AG09309 (cell line): Measurements from ENCODE around the gene AP3M1.

ENCODE experiments used
- DNase-seq: peaks from one replicate; pipeline ENCODE4 v3.0.0-alpha.2; 2010; ENCODE audit warnings: low read depth
- H3K4me3 ChIP-seq: 2 replicates; pipeline ENCODE4 v1.5.1; 2011; ENCODE audit warnings: mild to moderate bottlenecking, low read depth, low read length, moderate library complexity; ENCODE audit not compliant: control insufficient read depth
- TF ChIP-seq, protein P1 (sequence below): IDR thresholded peaks from 2 replicates; pipeline ENCODE4 v1.5.1; 2011; ENCODE audit warnings: mild to moderate bottlenecking, low read depth, low read length, inconsistent platforms; ENCODE audit not compliant: insufficient read depth, control insufficient read depth; ENCODE audit errors: missing control alignments

Gene AP3M1

DNA sequence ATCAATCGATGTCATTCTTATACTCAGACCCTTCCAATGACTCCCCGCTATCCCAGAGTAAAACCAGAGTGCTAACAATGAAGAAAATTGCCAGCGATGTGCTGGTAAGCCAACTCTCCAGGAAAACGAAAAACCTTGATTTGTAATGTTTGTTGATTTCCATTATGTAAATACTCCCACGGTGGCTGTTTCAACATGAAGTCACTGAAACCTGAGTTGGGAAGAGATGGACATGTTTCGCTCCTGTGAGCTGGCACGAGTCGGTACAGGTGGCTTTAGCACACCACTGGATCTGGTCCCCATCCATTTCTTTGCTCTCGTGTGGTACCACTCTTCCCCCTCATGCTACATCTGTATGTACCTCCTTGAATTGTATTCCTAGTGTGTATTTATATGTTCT is 52.9 kb downstream of the AP3M1 start:
- no peak for DNase-seq
- TF ChIP-seq, protein P1, sequence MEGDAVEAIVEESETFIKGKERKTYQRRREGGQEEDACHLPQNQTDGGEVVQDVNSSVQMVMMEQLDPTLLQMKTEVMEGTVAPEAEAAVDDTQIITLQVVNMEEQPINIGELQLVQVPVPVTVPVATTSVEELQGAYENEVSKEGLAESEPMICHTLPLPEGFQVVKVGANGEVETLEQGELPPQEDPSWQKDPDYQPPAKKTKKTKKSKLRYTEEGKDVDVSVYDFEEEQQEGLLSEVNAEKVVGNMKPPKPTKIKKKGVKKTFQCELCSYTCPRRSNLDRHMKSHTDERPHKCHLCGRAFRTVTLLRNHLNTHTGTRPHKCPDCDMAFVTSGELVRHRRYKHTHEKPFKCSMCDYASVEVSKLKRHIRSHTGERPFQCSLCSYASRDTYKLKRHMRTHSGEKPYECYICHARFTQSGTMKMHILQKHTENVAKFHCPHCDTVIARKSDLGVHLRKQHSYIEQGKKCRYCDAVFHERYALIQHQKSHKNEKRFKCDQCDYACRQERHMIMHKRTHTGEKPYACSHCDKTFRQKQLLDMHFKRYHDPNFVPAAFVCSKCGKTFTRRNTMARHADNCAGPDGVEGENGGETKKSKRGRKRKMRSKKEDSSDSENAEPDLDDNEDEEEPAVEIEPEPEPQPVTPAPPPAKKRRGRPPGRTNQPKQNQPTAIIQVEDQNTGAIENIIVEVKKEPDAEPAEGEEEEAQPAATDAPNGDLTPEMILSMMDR = no peak
- no peak overlapping the region for H3K4me3 ChIP-seq

DNA sequence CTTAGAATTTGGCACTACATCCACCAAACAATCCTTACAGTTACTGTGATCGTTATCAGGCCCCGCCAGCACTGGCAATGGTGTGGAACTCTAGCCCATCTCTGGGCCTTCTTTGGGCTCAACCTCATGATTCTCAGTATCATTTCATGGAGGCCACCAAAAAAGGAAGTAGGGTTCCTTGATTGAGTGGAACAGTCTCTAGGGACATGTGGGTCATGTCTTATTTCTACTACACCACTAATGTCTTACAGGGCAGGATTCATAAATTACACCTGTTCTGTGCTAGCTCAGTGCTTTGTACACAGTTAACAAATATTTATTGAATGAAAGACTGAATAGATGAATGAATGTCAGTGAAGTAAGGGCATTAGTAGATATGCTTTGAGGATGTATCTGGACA is 53.9 kb downstream of the AP3M1 start:
- H3K4me3 ChIP-seq = no peak overlapping the region
- TF ChIP-seq, protein P1 = no peak
- DNase-seq = no peak

DNA sequence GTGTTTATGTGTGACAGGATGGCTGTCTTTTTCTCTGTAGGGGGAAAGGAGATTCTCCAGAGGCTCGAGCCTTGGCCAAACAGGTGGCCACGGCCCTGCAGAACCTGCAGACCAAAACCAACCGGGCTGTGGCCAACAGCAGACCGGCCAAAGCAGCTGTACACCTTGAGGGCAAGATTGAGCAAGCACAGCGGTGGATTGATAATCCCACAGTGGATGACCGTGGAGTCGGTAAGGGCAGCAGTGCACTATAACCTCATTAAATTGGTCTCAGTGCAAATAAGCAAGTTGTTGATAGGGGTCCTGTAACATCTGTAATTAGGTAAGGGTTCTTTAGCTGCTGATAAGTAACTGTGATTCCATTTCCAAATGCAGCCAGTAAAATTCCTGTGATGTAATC is 56.4 kb downstream of the AP3M1 start:
- TF ChIP-seq, protein P1 = no peak
- no peak overlapping the region for H3K4me3 ChIP-seq
- DNase-seq = no peak

DNA sequence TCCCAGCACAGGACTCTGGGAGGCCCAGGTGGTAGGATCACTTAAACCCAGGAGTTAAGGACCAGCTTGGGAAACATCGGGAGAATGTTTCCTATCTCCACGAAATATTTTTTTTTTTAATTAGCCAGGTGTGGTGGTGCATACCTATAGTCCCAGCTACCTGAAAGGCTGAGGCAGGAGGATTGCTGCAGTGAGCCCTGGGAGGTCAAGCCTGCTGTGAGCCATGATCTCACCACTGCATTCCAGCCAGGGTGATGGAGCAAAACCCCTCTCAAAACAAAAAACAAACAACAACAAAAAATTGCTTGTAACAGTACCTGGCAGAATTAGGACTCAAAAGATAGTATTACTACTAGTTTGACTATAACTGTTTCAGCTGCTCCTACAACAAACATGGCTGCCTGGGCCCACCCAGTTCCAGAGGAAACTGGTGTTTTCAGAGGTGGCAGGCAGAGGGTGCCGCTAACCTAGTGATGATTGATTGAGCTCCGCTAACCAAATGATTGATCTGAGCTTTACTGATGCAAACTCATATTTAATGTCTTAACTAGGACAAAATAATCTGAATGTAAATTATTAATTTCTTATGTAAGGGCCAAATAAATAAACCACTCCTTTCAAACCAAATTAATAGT is 57.0 kb downstream of the AP3M1 start:
- TF ChIP-seq, protein P1 = no peak
- DNase-seq = no peak
- H3K4me3 ChIP-seq = no peak overlapping the region

DNA sequence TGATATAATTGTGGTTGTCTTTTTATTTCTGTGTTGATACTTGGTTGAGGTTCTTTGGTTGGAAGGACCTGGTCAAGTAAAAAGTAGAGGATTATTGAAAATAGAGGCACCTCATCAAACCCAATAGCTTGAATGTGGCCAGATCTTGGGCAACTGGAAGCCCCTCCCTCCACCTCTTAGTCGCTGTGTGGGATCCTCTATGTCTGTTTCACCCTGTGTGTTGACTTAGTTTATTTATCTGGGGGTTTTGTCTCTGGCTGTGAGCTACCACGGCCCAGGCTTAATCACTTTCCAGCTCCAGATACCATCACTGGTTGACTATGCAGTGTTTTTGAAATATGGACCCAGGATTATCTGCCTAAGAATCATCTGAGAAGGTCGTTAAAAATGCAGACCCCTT is 58.3 kb downstream of the AP3M1 start:
- H3K4me3 ChIP-seq = no peak overlapping the region
- TF ChIP-seq, protein P1 = no peak
- no peak for DNase-seq

DNA sequence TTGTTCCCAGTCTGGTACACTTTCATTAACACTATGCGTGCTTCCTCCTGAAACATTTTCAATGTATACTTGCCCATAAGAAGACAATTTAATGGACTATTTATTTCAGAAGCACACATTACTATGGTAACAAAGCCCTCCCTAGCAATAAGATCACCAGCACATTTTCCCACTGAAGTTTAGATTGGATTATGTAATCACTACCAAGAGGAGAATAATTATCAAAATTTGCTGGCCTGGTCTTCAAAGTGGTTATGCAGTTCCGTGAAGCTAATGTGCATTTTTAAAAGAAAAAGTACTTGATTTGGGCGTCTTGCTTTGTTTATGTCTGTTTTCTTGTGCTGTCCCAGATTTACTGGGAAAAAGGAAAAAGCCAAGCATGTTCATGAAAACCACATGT is 61.9 kb downstream of the AP3M1 start:
- TF ChIP-seq, protein P1 = no peak
- DNase-seq = no peak
- H3K4me3 ChIP-seq = no peak overlapping the region

DNA sequence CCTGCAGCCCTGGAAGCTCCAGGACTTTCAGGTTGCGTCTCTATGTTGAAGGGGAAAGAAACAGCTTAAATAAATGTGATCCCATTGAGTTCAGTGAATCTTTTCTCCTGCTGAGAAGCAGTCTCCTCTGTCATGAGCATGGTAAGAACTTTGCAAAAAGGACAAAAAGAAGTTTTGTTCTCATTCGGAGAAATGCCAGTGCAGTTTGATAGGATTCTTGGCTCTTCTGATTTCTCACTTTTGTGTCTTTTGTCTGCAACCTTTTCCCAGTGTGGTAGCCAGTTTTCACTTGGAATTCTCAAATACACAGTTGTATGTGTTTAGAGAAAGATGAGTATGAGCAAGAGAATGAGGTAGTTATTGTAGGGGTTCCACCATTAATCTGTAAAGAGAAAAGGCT is 64.3 kb downstream of the AP3M1 start:
- no peak for DNase-seq

More for the DNA sequence above, 64.3 kb downstream of the AP3M1 start:
- H3K4me3 ChIP-seq = no peak overlapping the region
- TF ChIP-seq, protein P1 = no peak
